NCI-H524 (cell line): ENCODE measurements around the gene SFT2D2.
"Not testable (repeated sequence)": the region's sequence is repeated elsewhere in the genome, so short reads cannot be mapped to it uniquely, and the experiment has no call there.

Experiments used
- DNase-seq, 2 experiments: peaks; one replicate each; lab custom pipeline; 2025; lab: John Stamatoyannopoulos, UW

SFT2D2 gene

DNA sequence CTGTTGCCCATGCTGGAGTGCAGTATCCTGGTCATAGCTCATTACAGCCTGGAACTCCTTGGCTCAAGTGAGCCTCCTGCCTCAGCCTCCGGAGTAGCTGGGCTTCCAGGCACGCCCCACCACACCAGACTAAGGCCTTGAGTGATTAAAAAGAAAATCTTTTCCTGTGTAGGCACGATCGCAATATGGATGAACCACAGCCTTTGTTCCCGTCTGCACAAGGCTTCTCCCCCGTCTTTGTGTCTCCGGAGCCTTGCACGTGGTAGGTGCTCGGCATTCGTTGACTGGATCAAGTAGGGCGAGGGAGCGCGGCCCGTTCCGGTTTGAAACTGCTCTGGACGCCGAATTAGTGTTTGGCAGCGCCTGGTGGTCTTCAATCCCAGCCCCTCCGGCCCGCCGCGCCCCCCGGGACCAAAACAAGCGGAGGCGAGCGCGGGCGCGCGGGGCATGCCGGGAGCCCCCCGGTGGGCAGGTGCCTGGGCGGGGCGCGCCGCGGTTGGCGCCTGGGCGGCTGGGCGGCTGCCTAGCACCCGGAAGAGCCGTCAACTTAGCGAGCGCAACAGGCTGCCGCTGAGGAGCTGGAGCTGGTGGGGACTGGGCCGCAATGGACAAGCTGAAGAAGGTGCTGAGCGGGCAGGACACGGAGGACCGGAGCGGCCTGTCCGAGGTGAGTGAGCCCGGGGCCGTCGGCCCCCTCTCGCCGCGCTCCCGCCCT, at the start of gene SFT2D2:
Gene SFT2D2 (plus strand): TSS at position 529 of the 715 bp plus-strand sequence. CDS start 76 bp downstream, at position 605.
- peak; percentile 46 to 77 for DNase-seq

DNA sequence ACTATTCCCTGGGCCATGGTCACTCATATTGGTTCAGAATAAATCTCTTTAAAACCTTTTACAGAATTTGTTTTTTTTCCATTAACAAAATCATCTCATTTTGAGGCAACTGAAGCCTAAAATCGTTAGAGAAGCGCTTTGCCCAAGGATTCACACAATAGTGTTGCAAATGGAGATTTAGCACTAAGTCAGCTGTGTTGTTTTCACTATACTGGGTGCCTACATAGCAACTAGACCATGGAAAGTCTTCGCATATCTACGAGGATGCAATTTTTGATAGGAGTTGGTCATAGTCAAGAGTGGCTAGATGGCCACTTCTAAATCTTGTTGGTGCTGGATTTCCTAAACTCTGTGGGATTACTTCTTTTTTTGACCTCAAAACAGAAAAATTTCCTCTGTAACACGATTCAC, 47.6 kb upstream of the SFT2D2 start:
- no peak for DNase-seq

DNA sequence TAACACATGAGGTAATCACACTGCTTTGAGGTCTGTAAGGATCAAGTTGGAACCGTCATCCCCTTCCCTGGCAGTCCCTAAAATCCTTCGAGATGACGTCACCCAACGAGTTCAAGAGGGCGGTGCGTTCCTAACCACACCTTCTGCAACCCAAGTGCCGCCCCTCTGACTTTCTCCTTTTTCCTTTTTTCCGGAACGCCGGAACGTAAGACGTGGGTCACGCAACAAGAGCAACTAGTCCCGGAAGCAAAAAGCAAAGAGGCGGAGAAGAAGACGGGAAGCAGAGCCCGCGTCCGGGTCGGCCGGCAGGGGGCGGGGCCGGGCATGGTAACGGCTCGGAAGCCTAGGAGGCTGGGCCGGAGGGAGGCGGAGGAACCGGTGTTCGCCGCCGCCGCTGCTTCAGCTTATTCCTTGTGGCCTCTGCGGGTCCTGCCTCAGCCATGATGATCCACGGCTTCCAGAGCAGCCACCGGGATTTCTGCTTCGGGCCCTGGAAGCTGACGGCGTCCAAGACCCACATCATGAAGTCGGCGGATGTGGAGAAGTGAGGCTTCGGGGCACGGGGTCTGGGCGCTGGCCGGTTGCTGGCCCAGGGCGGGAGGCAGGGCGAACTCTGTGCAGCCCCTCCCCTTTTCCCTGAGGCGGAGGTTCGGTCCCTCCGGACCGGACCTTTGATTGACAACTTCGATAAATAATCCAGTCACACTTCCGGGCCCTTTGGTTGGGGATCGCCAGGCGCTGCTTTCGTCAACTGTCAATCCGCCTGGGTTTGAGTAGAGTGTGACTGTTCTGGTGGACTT, 47.0 kb upstream of the SFT2D2 start, which contains the start of gene TIPRL:
Gene TIPRL (plus strand): TSS at position 325 of the 800 bp plus-strand sequence. CDS start 116 bp downstream, at position 441.
- peak; percentile 97 for DNase-seq

DNA sequence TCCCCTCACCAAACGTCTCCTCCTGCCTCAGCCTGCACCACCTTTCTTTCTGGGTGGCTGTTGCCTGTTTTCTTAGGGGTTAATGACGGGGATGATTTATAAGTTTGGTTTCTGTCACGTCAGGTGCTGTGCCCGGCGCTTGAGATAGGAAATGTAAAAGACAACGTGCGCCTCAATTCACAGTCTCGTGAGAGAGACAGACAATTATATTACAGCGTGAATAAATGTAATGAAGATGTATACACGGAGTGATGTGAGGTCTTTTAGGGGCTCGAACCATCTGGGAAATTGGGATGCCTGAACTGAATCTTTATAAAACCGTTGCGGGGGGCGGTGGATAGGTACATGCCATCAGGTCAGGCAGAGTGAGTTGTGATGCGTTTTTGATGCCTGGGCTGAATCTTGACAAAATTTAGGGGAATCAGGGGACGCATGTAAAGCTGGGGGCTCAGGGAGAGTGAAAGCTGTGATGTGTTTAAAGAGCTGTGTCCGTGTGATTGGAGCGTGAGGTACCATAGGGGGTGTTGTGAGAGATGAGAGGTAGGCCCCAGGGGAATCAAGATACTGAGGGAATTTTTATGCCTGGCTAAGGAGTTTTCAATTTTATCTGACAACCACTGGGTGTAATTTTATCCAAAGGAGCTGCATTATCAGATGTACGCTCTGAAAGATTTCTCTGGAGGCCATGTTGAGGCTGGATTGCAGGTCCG, 46.2 kb upstream of the SFT2D2 start:
- peak in 1 of 2 experiments; percentile 44 for DNase-seq

DNA sequence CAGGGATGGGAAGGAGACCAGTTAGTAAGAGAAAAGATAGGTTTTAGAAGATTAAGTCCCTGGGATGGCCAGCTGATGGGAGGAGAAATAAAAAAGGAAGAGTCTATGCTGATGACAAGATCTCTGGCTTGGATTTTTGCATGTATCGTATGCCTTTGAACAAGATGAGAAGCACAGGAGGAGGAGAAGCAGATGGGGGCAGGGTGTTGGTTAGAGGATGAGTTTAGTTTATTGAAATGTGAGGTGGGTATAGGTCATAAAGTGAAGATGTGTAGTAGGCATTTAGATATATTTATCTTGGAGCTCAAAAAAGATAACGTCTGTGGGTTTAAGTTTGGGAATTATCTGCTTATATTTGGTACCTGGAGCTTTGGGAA, 45.7 kb upstream of the SFT2D2 start:
- no peak for DNase-seq

DNA sequence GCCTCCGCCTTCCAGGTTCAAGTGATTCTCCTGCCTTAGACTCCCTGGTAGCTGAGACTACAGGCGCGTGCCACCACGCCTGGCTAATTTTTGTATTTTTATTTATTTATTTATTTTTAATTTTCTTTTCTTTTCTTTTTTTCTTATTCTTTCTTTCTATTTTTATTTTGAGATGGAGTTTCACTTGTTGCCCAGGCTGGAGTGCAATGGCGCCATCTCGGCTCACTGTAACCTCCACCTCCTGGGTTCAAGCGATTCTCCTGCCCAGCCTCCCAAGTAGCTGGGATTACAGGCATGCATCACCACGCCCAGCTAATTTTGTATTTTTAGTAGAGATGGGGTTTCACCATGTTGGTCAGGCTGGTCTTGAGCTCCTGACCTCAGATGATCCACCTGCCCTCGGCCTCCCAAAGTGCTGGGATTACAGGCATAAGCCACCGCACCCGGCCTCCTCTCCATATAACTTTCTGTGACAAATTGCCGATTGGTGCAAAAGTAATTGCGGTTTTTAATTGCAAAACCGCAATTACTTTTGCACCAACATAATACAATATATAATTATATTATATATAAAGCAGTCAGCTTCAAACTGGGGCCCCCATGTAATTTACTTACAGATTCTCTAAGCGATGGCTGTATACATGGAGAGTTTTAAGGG, 44.6 kb upstream of the SFT2D2 start:
- not testable (repeated sequence) for DNase-seq

DNA sequence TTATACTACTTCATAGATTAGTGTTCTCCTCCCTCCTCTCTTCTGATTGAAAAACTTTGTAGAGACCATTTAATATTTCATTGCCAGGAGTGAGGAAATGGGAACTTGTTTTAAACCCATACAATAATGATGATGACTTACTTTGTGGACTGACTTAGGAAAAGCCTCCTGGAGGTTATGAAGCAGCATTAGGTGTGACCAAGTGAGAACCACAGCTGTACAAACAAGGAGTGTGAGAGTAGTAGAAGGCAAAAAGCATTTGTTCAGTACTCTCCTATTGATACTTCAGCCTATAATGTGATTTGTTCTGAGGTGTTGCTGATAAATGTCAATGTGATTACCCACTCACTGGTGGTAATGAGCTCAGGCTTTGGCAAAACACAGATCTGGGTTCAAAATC, 38.6 kb upstream of the SFT2D2 start:
- no peak for DNase-seq

GRCh38 chr1:168190403-168190802, 35.4 kb upstream of the SFT2D2 start:
- DNase-seq: peak in 1 of 2 experiments; percentile 14

- no peak for DNase-seq
Measured at GRCh38 chr1:168195199-168196135, 30.3 kb upstream of the SFT2D2 start.

DNA sequence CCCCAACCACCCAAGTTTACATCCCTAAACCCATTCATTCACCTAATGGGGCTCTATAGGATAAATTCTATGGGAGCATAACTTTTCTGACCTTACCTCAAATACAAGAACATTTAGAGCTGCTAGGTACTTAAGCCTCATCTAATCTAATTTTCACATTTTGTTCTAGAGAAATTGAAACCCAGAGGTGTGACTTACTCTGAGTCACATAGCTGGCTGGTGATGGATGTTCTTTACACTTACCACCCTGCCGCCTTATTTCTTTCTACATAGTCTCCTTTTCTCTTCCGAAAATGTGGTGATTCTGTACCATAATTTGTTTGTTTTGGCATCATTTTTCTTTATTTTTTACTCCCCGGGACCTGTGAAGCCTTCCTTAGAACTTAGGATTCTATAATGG, 26.7 kb upstream of the SFT2D2 start:
- DNase-seq: no peak

GRCh38 chr1:168202941-168203654, 22.7 kb upstream of the SFT2D2 start:
- no peak for DNase-seq

- DNase-seq: no peak
Measured at GRCh38 chr1:168206111-168206510, 19.7 kb upstream of the SFT2D2 start.

- DNase-seq: not testable (repeated sequence)
Measured at GRCh38 chr1:168207673-168208072, 18.1 kb upstream of the SFT2D2 start.

GRCh38 chr1:168210312-168210711, 15.5 kb upstream of the SFT2D2 start:
- DNase-seq: no peak

DNA sequence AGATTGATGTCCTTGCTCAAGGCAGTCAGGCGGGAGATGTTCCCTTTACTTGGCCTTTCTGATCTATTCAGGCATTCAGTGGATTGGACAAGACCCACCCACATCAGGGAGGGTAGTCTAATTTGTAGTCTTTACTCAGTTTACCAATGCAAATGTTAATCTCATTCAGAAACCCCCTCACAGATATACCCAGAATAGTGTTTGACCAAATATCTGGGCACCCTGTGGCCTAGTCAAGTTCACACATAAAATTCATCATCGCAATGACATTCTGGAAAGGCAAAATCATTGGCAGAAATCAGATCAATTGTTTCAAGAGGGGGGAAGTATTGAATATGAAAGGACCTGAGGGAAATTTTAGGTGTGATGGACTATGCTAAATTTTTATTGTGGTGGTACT, 12.5 kb upstream of the SFT2D2 start:
- no peak for DNase-seq

- DNase-seq: no peak
Measured at GRCh38 chr1:168216171-168216570, 9.6 kb upstream of the SFT2D2 start.

GRCh38 chr1:168217664-168218063, 8.1 kb upstream of the SFT2D2 start:
- DNase-seq: no peak

DNA sequence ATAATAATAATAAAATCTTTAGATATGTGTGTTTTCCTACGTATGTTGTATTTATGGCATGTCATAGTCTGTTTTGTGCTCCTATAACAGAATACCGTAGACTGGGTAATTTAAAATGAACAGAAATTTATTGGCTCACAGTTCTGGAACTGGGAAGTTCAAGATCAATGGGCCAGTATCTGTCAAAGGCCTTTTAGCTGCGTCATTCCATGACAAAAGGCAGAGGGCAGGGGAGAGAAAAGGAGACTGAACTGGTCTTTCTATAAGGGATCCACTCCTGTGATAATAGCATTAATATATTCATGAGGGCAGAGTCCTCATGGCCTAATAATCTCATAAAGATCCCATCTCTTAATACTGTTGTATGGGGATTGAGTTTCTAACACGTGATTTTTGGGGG, 7.1 kb upstream of the SFT2D2 start:
- peak; percentile 51 to 85 for DNase-seq

DNA sequence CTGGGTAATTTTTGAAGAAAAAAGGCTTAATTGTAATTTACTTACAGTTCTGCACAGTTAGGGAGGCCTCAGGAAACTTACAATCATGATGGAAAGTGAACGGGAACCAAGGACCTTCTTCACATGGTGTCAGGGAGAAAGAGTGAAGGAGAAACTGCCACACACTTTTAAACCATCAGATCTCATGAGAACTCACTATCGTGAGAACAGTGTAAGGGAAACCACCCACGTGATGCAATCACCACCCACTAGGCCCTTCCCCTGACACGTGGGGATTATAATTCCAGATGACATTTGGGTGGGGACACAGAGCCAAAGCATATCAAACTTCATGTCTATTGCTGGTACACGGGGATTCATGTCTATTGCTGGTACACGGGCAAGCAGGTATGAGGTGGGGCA, 5.3 kb upstream of the SFT2D2 start:
- DNase-seq: no peak

- DNase-seq: no peak
Measured at GRCh38 chr1:168221275-168221674, 4.5 kb upstream of the SFT2D2 start.
